CD4-positive, CD25-positive, alpha-beta regulatory T cell (primary cell): ENCODE measurements around the gene TAPBP. TPM values are rescaled to one million over a fixed set of nuclear protein-coding genes. Genes with fewer than 3 reads are reported as not detected.
A peak's percentile ranks its signal among the peaks of the same experiment; 100 is the strongest.

Source experiments
- ATAC-seq, 2 donors: fragments of 150-1000 bp; cut with Tn5 transposase; one replicate each; pipeline ENCODE4 v1.10.0; 2021; ENCODE audit warnings: low read depth in 2 of 2, moderate number of reproducible peaks in 2 of 2, moderate library complexity in 1 of 2
- DNase-seq, 3 donors: peaks; one replicate each; pipeline versions ENCODE4 v3.0.0 to v3.0.0-alpha.2; 2012 to 2022; ENCODE audit warnings: mixed read lengths in 1 of 3
- H3K27ac ChIP-seq: one replicate; pipeline ENCODE4 v1.7.0; 2013; ENCODE audit warnings: mild to moderate bottlenecking, low read length; ENCODE audit not compliant: insufficient read depth, poor library complexity, severe bottlenecking
- H3K27me3 ChIP-seq: one replicate; pipeline ENCODE4 v1.7.0; 2013; ENCODE audit warnings: low read length; ENCODE audit not compliant: control insufficient read depth, insufficient read depth
- H3K36me3 ChIP-seq: one replicate; pipeline ENCODE4 v1.7.0; 2013; ENCODE audit warnings: mild to moderate bottlenecking, low read length, moderate library complexity; ENCODE audit not compliant: control insufficient read depth, insufficient read depth
- H3K4me1 ChIP-seq: 2 replicates; pipeline ENCODE4 v1.7.0; 2013; ENCODE audit warnings: mild to moderate bottlenecking, low read length; ENCODE audit not compliant: insufficient read depth, control insufficient read depth, poor library complexity, severe bottlenecking
- H3K4me3 ChIP-seq: one replicate; pipeline ENCODE4 v1.7.0; 2013; ENCODE audit warnings: low read depth, mild to moderate bottlenecking, low read length, moderate library complexity
- H3K9me3 ChIP-seq, 2 experiments: 1 replicate in 1 of 2; 2 replicates in 1 of 2; pipeline ENCODE4 v1.7.0; 2013; ENCODE audit warnings: low read length in 2 of 2, mild to moderate bottlenecking in 1 of 2, moderate library complexity in 1 of 2; ENCODE audit not compliant: control insufficient read depth in 2 of 2
- H3K27ac Mint-ChIP-seq, 3 donors: one replicate each; pipeline ENCODE4 v1.8.0; 2020 to 2022; ENCODE audit warnings: mild to moderate bottlenecking in 3 of 3, mixed read lengths in 3 of 3, moderate library complexity in 2 of 3
- H3K27me3 Mint-ChIP-seq: one replicate; pipeline ENCODE4 v1.8.0; 2022; ENCODE audit warnings: mild to moderate bottlenecking, mixed read lengths
- H3K36me3 Mint-ChIP-seq: one replicate; pipeline ENCODE4 v1.8.0; 2020; ENCODE audit warnings: mixed read lengths
- H3K4me1 Mint-ChIP-seq, 4 donors: one replicate each; pipeline ENCODE4 v1.8.0; 2020 to 2022; ENCODE audit warnings: mixed read lengths in 4 of 4, mild to moderate bottlenecking in 1 of 4
- H3K4me3 Mint-ChIP-seq, 4 donors: one replicate each; pipeline ENCODE4 v1.8.0; 2020 to 2022; ENCODE audit warnings: mild to moderate bottlenecking in 4 of 4, mixed read lengths in 4 of 4, moderate library complexity in 3 of 4
- H3K9me3 Mint-ChIP-seq, 7 donors: one replicate each; pipeline ENCODE4 v1.8.0; 2020 to 2022; ENCODE audit warnings: mixed read lengths in 7 of 7, mild to moderate bottlenecking in 3 of 7, moderate library complexity in 2 of 7
- polyA plus RNA-seq, 4 donors: library from polyadenylated mRNA; unstranded; fragments of 300-500 nt; fragmentation: Illumina TruSeq; gene quantifications; one replicate each; pipeline ENCODE4 v1.2.3, GENCODE V29; 2021
- total RNA-seq: library from RNA; stranded (reverse); gene quantifications from one replicate; pipeline ENCODE4 v1.2.3, GENCODE V29; 2022

TAPBP gene
- total and polyA plus RNA-seq, 5 donors from 2014 or later = 251 to 314 (median 266) TPM

DNA sequence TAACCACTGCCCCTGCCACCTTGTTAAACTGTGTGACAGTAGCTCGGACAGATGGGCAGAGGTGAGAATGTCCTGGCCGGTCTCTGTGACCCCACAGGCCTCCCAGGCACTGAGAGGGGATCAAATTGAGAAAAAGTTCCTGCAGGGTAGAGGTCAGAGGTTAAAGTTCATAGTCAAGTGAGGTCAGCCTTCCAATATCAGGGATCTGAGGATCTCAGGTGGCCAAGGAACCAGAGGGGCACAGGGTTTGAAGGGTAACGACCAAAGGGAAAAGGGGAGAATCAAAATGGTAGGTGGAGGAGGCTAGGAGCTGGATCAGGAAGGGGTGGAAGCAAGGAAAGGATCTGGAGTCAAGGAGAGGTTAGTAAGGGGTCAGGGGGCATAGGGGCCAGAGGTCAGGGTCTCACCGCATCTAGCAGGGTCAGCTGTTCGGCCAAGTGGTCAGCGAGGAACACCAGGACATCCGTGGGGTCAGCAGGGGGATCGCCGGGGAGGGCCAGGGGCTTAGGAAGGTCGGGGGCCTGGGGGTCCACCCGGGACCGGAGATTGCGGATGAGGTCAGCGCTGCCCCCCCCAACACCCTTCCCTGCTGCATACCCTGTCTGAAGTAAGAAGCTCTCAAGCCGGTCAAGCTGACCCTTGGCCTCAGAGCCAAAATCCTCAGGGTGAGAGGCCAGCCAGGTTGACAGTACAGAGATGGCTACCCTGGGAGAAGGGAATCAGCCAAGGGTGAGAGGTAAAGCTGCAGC, 18.1 kb downstream of the TAPBP start:
- Histone ChIP-seq H3K9me3 (no peaks in the 10 kb centered on the region), H3K36me3 (peaks cover 45% of the 10 kb centered on the region), H3K4me1 (peaks cover 27% of the 10 kb centered on the region), H3K27ac (no peak overlapping the region), H3K4me3 (no peak overlapping the region), H3K27me3 (no peaks in the 10 kb centered on the region)
- H3K27ac Mint-ChIP-seq = peak overlapping the region; percentile 40 to 100 (median 67)
- no peak for ATAC-seq
- peaks cover 8% of the 10 kb centered on the region for H3K36me3 Mint-ChIP-seq
- no peak for DNase-seq
- H3K4me3 Mint-ChIP-seq = peak overlapping the region; percentile 49 to 100 (median 78)
- H3K4me1 Mint-ChIP-seq = peaks cover 5 to 47% (median 20%) of the 10 kb centered on the region in 4 donors
- peaks cover 10% of the 10 kb centered on the region for H3K27me3 Mint-ChIP-seq
- H3K9me3 Mint-ChIP-seq = peaks cover 0 to 3% (median 0%) of the 10 kb centered on the region in 7 donors

DNA sequence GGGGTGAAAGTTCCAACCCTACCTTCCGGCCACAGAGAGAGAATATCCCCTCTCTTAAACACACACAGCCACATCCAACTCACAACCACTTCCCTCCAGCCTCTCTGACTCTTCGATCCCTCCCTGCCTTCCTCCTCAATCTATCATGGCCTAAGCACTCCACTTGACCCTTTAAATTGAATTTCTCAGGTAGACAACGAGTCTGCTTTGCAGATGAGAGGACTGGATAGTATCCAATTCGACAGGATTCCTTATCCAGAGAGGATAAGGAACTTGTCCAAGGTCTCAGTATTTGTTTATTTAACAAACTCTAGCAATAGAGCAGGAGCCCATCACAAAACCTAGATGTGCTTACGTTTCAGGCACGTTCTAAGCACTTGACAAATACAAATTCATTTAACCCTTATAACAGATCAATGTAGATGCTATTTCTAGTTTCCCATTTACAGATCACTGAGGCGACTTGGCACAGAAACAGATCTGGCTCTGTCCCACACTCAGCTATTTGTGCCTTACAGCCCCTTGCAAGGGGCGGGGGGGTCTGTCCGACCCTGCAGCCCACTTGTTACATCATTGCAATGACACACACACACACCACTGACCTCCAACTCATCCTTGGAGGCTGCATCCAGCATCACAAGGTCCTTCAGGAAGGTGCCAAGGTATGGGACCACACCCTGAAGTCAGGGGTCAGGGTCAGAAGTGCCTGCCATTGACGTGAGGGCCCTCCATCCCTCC, 19.6 kb downstream of the TAPBP start:
- H3K9me3 Mint-ChIP-seq = peaks cover 0 to 3% (median 0%) of the 10 kb centered on the region in 7 donors

DNA sequence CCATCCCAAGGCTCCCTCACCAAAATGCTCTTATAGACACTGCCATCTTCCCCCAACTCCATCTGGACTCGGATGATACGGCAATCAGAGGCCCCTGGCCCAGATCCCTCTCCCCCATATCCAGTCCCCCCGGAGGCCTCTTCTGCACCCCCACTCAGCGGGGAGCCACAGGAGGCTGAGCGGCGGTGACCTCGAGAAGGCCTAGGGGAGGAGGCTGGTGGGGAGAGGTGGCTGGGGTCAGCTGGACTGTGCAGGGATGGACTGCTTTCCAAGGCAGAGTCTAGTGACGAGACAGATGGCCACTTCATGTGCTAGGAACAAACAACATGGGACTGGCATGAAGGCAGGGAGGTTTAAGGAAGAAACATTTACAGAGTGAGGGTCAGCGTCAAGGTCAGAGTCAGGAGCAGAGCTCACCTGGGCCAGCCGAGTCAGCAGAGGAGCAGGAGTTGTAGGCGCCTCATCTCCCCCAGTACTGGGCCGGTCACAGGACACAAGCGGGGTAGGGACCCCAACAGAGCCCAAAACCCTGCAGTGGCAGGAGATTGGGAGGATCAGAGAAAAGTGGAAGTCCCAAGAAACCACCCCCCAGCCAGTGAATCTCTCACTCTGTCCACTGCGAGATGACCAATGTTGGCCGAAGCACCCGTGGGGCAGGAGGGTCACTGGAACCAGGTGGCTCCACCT, 20.7 kb downstream of the TAPBP start:
- Mint-ChIP-seq H3K27ac (peak overlapping the region in 1 of 3 donors; percentile 20), H3K27me3 (no peaks in the 10 kb centered on the region), H3K4me3 (peak overlapping the region in 1 of 4 donors; percentile 62), H3K4me1 (peaks cover 13 to 58% (median 24%) of the 10 kb centered on the region in 4 donors), H3K9me3 (peaks cover 0 to 2% (median 0%) of the 10 kb centered on the region in 7 donors), H3K36me3 (peaks cover 14% of the 10 kb centered on the region)
- Histone ChIP-seq H3K9me3 (no peaks in the 10 kb centered on the region), H3K36me3 (peaks cover 45% of the 10 kb centered on the region), H3K27ac (no peak overlapping the region), H3K27me3 (no peaks in the 10 kb centered on the region), H3K4me1 (peaks cover 34% of the 10 kb centered on the region), H3K4me3 (no peak overlapping the region)
- no peak for ATAC-seq
- no peak for DNase-seq

More for the DNA sequence above, 19.6 kb downstream of the TAPBP start:
- peaks cover 9 to 47% (median 22%) of the 10 kb centered on the region in 4 donors for H3K4me1 Mint-ChIP-seq
- no peaks in the 10 kb centered on the region for H3K9me3 ChIP-seq
- H3K4me3 Mint-ChIP-seq = peak overlapping the region in 2 of 4 donors; percentile 73
- H3K27ac ChIP-seq = no peak overlapping the region
- H3K4me1 ChIP-seq = peaks cover 29% of the 10 kb centered on the region
- ATAC-seq (no peak), DNase-seq (no peak)
- peaks cover 11% of the 10 kb centered on the region for H3K36me3 Mint-ChIP-seq
- no peak overlapping the region for H3K4me3 ChIP-seq
- peaks cover 45% of the 10 kb centered on the region for H3K36me3 ChIP-seq
- H3K27ac Mint-ChIP-seq = peak overlapping the region in 1 of 3 donors; percentile 72
- H3K27me3 Mint-ChIP-seq = peaks cover 2% of the 10 kb centered on the region
- no peaks in the 10 kb centered on the region for H3K27me3 ChIP-seq

DNA sequence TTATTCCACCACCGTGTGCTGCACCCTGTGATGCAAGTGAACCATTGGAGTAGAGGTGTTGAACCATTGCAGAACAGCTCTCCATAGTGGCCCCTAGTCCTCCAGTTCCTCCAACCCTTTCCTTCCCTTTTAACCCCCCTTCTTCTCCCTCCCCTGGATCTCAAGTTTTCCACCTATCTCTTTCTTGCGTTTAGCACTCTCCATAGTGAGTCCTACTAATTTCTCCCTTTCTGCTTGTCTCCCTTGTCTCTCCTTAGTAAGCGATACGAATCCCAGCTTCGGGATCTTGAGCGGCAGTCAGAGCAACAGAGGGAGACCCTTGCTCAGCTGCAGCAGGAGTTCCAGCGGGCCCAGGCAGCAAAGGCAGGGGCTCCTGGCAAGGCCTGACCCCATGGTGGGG, 23.4 kb downstream of the TAPBP start:
- Mint-ChIP-seq H3K4me1 (peaks cover 13 to 57% (median 29%) of the 10 kb centered on the region in 4 donors), H3K9me3 (no peaks in the 10 kb centered on the region), H3K4me3 (peak overlapping the region; percentile 93 to 99 (median 98)), H3K36me3 (peaks cover 20% of the 10 kb centered on the region), H3K27ac (peak overlapping the region in 1 of 3 donors; percentile 89), H3K27me3 (no peaks in the 10 kb centered on the region)
- no peak for DNase-seq
- H3K27ac ChIP-seq = no peak overlapping the region
- ATAC-seq = no peak
- H3K27me3 ChIP-seq = no peaks in the 10 kb centered on the region
- H3K9me3 ChIP-seq = no peaks in the 10 kb centered on the region
- H3K36me3 ChIP-seq = peaks cover 43% of the 10 kb centered on the region
- peak overlapping the region; percentile 88 for H3K4me3 ChIP-seq
- H3K4me1 ChIP-seq = peaks cover 26% of the 10 kb centered on the region

DNA sequence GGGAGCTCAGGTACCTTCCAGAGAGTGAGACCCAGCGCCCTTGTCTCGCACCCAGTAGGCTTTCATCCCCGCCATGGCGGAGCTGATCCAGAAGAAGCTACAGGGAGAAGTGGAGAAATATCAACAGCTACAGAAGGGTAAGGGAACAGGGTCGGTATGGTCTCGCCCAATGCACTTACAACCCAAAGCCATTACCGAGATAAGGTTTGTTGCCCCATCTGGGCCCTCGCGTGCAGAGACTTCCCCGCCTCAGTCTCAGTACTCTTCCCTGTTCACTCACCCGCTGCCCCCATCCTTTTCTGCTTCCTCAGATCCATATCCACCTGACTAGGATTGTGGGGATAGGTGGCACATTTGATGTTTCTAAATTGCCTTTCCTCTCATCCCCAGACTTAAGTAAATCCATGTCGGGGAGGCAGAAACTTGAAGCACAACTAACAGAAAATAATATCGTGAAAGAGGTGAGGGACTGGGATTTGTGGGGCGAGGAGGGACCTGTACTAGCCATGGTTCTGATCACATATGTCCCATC, 24.0 kb downstream of the TAPBP start:
- Mint-ChIP-seq H3K9me3 (no peaks in the 10 kb centered on the region), H3K36me3 (peaks cover 20% of the 10 kb centered on the region), H3K27ac (peak overlapping the region; percentile 89 to 98 (median 95)), H3K4me3 (peak overlapping the region; percentile 93 to 99 (median 98)), H3K4me1 (peaks cover 13 to 57% (median 29%) of the 10 kb centered on the region in 4 donors), H3K27me3 (no peaks in the 10 kb centered on the region)
- Histone ChIP-seq H3K4me1 (peaks cover 26% of the 10 kb centered on the region), H3K27ac (peak overlapping the region; percentile 81), H3K4me3 (peak overlapping the region; percentile 88), H3K27me3 (no peaks in the 10 kb centered on the region), H3K9me3 (no peaks in the 10 kb centered on the region), H3K36me3 (peaks cover 37% of the 10 kb centered on the region)
- DNase-seq (no peak), ATAC-seq (peak in 1 of 2 donors; percentile 3)

DNA sequence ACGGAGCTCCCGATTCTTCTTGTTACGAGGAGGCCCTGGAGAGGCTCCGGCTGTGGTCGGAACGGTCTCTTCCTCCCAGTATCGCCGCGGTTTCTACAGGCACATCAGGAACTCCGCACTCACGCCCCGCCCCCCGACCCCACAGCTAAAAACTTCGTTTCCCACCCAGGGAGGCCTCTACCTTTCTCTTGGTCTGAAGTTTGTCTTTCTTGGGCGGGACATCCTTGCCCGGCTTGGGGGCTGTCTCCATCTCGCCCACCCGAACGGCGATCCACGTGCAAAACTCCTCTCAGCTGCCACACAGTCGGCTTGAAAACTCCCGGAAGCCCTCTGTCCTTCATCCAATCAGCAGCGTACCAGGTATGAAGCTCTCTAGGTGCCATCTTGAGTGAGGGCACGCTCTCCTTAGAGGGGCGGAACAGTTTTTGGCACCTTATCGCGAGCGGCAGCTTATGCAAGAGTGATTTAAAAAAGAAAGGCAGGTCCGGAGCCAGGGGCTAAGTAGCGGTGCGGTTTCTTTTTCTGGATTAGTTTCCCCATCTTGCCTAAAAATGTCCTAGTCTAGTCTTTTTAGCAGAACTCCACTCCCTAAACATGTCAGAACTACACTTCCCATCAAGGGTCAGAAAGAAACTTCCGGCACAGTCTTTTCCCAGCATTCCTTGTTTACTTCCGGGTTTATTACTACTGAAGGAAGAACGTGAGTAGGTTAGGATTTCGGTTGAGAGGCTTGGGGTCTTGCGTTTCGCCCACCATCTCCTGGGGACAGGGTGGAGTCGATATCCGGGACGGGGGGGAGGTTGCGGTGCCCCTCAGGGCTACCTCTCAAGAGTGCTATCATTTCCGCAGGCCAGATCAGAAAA, 24.7 kb downstream of the TAPBP start, which contains the start of the genes PFDN6 and WDR46:
TSS of gene PFDN6 (plus strand) at position 681 of the 863 bp plus-strand sequence. CDS start 256 bp downstream, outside the sequence.
TSS of gene WDR46 (minus strand) at position 319 of the 863 bp plus-strand sequence. CDS start at position 250, 69 bp downstream.
- Histone ChIP-seq H3K27ac (peak within 1 kb of the TSS; percentile 81), H3K4me3 (peak within 1 kb of the TSS; percentile 88), H3K27me3 (no peaks in the 10 kb centered on the region), H3K9me3 (no peaks in the 10 kb centered on the region), H3K4me1 (peaks cover 26% of the 10 kb centered on the region), H3K36me3 (peaks cover 41% of the 10 kb centered on the region)
- H3K27me3 Mint-ChIP-seq = no peaks in the 10 kb centered on the region
- ATAC-seq (peak; percentile 95 to 97), DNase-seq (peak; percentile 78 to 95 (median 91))
- H3K36me3 Mint-ChIP-seq = peaks cover 22% of the 10 kb centered on the region
- H3K9me3 Mint-ChIP-seq = no peaks in the 10 kb centered on the region
- peak within 1 kb of the TSS; percentile 89 to 98 (median 95) for H3K27ac Mint-ChIP-seq
- peaks cover 13 to 56% (median 29%) of the 10 kb centered on the region in 4 donors for H3K4me1 Mint-ChIP-seq
- peak within 1 kb of the TSS; percentile 93 to 99 (median 98) for H3K4me3 Mint-ChIP-seq
